IMR-90 (cell line): ENCODE results near the gene SLC12A8.

Experiments used
- BHLHE40 ChIP-seq: fragments of 150-350 bp; IDR thresholded peaks from 2 replicates; pipeline ENCODE4 v1.6.1; 2016; ENCODE audit warnings: mild to moderate bottlenecking, low read depth, low read length
- CTCF ChIP-seq: conservative IDR thresholded peaks from 2 replicates; pipeline ENCODE4 v1.5.1; 2012; ENCODE audit warnings: mild to moderate bottlenecking, low read depth, low read length, improper control_type of control experiment
- FOS ChIP-seq: fragments of 150-350 bp; IDR thresholded peaks from 2 replicates; pipeline ENCODE4 v1.6.1; 2016; ENCODE audit warnings: low read depth, low read length
- POLR2A ChIP-seq: IDR thresholded peaks from 2 replicates; pipeline ENCODE4 v1.6.1; 2012; ENCODE audit warnings: mild to moderate bottlenecking, low read depth, low read length
- RAD21 ChIP-seq: IDR thresholded peaks from 2 replicates; pipeline ENCODE4 v1.6.1; 2012; ENCODE audit warnings: low read length, improper control_type of control experiment

DNA sequence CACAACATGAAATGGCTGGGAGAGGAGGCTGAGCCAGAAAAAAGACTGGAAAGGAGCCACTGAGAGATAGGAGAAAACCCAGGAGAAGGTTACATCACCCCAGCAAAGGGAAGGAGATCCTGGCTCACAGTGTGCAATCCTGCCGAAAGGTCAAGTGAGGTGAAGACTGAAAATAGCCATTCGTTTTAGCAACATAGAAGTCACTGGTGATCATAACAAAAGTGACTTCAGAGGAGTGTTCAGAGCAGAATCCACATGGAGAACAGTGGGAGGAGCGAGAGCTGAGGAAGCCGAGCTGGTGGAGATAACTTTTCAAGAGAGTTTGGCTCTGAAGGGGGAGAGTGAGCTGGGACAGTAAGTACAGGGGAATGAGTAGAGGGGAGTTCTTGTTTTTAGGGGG, 151.4 kb downstream of the SLC12A8 start:
- TF ChIP-seq CTCF (no peak), BHLHE40 (no peak), FOS (no peak), POLR2A (no peak), RAD21 (no peak)
